Ecto neural progenitor cell (in vitro differentiated cells): Measurements from ENCODE around the gene CCSER1.

ENCODE experiments used
- DNase-seq: peaks from one replicate; pipeline ENCODE4 v3.0.0-alpha.2; 2018; ENCODE audit warnings: low spot score

Gene CCSER1

DNA sequence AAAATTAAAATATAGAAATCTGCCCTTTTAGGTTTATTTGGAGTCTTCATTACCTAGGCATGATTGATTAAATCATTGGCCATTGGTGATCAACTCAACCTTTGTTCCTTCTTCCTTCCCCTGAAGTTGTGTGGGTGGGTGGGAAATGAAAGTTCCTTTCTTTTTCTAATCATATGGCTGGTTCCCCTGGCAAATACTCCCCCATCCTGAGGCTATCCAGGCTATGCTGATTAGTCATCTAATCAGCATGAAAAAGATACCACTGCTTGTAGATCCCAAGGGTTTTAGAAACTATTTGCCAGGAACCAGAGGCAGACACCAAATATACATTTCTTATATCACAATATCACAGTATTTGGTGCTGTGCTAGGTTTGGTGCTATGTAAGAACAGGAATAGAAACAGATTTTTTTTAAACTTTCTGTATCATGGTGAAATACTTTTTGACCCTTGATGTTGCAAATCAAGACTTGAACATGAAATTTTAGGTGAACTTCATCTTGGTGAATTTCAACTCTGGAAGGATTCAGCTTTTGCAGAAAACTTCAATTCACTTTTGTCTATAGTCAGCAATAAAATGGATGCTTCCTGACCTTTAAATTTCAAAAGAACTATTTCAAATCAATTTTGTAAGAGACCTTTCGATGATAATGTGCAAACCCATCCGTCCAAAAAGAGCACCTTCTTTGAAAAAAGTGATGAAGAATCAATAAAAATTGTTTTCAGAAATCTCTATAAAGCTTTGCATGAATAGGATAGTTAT is 71.1 kb downstream of the CCSER1 start:
- DNase-seq, result no peak

DNA sequence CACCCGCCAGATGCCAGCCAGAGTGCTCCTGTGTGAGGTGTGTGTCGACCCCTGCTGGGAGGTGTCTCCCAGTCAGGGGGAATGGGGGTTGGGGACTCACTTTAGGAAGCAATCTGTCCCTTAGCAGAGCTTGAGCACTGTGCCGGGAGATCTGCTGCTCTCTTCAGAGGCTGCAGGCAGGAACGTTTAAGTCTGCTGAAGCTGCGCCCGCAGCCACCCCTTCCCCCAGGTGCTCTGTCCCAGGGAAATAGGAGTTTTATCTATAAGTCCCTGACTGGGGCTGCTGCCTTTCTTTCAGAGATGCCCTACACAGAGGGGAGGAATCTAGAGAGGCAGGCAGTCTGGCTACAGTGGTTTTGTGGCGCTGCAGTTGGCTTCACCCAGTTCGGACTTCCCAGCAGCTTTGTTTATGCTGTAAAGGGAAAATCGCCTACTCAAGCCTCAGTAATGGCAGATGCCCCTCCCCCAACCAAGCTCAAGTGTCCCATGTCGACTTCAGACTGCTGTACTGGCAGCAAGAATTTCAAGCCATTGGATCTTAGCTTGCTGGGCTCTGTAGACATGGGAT is 80.8 kb downstream of the CCSER1 start:
- DNase-seq, result no peak

DNA sequence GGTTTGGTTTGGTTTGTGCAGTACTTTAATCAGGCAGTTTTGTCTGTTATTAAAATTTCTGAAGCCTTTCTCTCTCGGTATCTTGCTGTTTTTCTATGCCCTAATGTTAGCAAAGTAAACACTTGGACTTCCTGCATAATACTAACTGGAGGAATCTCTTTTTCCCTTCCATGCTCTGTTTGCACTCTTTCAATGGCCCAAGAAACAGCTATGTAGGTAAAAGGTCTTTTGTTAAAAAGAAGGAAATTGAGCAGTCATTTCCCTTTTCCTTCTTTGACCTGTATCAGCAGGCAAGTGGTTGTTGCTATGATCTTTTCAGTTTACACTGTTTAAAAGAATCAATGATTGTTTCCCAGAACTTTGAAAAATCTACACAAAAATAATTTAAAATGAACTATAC is 82.7 kb downstream of the CCSER1 start:
- no peak for DNase-seq

DNA sequence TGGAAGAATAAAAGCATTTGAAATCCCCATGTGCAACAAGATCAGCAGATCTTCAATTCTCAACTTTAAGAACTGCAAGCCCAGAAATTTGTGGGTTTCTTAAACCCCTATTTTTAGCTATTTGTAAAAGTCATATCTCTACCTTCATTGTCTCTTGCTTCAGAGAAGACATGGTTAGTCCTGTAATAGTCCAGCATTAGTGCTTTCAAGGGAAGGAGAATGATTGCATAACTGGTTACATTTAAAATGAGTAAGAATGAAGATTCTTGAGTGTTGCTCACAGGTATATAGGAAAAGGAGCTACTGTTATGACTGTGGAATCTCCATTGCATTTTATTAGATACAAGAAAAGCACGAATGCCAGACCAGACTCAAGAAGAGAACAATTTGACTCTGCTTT is 84.0 kb downstream of the CCSER1 start:
- DNase-seq, result no peak

DNA sequence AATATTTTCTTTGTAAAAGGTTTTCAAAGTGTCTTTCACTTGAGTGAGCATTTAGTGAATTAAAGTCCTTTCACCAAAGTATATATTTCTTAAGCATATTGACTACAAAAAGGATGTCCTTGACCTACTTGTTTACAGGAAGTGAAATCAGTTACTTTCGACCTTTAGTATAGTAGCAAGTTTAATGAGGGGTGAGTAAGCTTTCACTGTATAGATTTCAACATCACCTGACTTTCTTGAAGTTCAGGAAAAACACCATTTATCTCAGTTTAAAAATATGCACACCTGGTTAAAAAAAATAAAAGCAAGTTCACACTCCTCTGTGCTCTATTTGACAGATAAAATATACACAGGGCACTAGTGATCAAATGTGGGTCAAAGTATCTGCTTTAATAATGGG is 88.1 kb downstream of the CCSER1 start:
- DNase-seq, result no peak

DNA sequence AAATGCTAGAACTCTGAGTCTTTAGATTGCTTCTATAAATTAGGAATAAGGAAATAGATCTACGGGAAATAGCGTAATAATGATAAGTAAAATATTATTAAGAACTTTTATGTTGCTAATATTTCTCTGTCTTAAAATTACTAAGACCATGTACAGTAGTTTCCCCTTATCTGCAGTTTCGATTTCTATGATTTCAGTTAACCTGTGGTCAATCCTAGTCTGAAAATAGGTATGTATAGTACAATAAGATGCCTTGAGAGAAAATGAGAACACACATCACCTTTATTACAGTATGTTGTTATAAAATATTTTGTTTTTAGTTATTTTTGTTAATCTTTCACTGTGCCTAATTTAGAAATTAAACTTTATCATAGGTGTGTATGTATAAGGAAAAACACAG is 92.6 kb downstream of the CCSER1 start:
- no peak for DNase-seq

DNA sequence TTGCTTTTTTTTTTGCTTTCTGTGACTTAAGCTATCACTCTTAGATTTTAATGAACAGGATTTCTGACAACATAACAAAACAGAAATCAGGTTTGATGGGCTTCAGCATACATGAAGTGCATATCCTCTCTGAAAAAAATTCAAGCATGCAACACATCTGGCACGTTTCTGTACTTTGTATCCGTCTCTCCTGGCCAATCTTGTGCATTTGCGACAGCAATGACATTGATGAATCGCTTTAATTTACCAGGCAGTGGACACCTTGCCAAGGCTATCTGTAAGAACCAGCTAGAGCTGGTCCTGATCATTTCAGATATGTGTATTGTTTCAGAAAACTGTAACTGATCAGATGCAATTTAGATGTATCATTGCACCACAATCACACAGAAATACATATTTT is 93.3 kb downstream of the CCSER1 start:
- DNase-seq, result no peak

DNA sequence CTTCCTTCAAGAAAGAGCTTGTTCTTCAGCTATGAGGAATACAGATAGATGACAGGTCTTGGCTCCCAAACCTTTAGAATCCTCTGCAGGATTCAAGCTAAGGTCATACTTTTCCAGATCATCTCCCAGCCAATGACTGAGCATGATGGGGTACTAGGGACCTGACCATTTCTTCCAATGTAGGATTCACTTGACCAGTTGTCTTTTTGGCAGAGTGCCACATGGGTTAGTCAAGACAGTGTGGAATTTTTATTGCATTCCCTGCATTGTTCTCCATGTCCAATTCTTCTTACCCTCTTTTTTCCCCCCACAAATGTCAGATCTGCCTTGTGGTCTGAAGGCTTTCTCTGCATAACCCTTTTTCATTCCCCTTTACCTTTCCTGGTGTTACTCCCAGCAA is 99.5 kb downstream of the CCSER1 start:
- DNase-seq, result no peak

DNA sequence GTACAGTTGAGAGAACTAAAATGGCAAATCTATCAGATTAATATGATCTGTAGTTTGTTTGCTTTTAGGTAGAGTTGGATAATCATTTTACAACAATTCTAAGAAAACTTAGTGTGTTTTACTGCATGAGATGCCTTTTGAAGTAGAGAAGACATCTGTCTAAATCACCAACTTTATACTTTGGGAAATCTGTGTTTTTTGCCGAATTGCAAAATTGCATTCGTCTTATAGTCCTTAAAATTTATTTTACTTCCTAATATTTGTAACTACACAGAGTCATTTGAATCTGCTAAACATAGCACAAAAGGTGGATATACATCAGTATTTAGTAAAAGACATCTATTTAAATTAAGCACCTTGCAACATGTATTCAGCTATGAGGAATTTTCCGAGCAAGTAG is 100.0 kb downstream of the CCSER1 start:
- DNase-seq, result no peak

DNA sequence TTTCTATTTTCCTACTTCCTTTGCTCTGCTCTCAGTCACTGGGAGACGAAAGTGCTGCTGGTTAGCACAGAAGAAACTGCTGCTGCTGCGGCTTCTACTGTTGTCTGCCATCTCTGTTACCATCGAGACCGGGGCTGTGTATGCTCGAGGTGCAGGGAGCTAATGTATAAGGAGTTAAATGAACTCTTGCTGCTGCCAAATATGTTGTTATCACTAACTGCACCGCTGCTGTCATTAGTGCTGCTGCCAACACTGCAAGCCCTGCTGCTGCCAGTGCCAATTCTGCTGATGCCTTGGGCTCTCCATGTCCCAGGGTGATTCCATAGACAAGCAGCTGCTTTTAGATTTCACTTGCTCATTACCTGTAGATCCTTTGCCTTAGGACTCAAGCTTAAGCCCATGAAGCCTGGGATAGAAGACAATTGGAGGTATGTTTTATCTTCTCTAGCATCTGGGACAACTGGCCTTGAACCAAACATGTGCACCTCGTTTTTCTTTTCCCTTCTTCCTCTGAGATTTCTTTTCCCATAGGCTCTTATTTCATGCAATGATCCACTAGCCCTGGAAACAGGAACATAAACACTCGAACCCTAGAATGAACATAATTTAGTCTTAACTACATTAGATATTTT is 107.8 kb downstream of the CCSER1 start:
- no peak for DNase-seq

DNA sequence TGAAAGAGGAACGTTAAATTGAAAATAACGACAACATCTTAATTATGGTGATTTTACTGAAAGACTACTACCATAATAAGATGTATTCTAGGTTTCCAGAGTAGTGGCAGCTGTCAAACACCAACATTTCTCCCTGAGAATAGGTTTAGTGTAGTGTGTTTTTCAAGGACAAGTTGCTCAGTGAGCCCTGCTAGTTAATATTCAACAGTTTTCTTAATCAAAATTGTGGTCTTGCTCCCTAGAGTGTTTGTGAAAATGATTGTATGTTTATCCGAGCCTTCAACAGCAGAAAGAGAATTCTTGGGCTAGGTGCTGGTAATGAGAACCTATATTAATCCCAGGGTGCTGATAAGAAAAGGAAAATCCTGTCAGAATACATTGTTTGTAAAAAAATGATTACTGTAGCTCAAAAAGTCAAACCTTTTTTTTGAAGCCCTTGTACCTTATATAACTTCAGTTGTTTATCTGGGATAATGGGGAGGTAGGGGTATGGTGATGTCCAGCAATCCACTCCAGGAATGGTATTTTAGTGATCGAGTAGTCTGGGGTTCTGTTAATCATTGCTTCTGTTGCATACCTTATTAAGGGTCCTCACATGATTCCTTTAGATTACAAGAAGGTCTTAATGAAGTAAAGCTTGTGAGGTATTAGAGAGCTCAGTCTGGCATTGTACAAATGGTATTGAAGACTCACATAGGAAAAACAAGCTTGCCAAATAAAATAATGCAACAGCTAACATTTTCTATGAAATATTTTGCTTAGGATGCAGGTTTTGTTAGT is 110.7 kb downstream of the CCSER1 start:
- DNase-seq, result no peak

DNA sequence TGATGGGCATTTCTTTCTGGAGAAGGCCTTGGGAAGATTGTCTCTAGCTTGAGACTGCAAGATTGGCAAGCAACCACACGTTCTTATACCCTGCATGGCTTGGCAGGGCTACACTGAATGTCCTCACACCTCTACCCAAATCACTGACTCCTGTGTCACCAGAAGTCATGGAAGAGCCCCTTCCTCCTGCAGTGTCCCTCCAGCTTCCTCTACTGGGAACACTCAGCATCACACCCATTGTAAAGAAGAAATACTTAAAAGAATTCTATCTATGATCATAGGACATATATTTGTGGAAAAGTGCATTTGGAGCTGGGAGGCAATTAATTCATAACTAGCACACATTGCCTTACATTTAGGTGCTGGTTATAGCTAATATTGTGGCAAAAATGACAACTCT is 113.1 kb downstream of the CCSER1 start:
- no peak for DNase-seq

DNA sequence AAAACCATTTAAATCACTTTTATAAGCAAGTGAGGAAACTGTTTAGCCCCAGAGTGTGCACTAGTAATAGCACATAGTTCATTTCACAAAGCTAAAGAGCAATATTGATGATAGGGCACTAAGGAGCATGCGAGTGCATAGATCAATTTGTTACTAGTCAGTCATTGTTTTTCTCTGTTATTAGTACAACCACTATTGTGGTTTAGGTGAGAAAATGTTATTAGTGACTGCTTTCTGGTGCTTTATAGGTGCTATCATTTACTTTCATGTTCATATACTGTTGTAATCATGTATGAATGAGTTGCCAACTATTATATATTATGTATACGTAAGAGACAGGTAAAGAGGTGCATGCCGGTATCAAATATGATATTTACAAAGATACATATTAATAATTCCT is 113.8 kb downstream of the CCSER1 start:
- no peak for DNase-seq

DNA sequence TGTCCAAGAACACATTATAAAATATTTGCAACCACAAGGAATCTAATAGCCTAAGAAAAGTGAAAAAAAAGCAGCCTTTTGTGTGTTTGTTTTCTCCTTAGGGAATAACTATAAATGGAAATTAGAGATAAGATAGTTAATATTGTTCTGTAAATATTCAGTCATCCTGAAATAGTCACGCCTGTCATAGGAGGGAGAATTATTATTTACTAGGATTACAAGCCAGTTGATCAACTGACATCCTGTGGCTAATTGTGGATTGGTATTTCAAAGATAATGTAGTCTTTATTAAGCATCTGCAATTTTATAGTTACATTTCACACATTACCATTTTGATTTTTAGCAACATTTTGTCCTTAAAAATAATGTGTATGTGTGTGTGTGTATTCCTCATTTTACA is 118.6 kb downstream of the CCSER1 start:
- no peak for DNase-seq

DNA sequence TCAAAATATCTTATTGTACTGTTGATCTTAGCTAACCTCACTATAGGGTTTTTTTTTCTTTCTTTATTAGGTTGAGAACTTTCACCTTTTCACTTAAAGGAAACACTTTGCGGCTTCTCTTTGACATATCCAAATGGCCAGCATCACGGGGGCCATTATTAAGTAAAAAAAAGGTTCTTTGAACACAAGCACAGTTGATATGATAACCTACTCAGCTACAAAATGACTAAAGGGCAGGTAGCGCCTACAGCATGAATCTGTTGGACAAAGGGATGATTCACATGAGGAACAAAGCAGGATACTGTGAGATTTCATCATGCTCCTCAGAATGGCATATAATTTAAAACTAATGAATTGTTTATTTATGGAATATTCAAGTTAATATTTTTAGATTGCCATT is 119.6 kb downstream of the CCSER1 start:
- no peak for DNase-seq

DNA sequence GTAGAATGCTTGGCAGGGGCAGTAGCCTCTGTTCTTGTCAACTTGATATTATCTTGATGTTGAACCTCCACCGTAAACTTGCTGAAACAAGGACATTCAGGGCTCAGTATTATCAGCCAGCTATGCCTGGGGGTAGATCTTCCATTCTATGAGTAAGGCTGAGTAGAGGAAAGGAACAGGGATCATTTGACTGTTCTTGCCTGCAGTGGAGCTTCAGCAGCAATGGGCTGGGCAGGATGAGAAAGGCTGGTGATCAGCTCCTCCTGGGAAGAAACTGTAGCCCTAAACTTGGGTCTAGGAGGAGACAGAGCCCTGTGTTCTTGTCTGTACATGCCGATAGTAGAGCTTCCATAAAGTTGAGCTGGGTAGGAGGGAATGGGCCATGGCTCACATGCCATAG is 127.2 kb downstream of the CCSER1 start:
- DNase-seq, result no peak

DNA sequence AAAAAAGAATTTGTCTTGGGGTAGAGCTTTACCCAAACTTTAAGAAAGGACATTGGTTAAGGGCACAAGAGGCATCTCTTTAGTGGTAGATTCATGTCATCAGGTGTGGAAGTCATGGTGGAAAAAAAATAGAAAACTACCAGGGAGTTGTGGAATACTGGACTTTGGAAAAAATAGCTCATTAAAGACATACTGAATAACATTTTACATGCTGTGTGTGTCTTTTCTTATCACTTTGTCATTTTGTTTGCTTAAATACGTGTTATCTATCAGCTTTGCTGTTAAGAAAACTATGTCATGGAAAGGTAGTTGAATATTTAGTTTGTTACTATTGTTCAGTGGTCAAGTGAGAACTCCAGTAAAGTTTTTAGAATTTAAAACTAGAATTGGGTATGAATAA is 147.0 kb downstream of the CCSER1 start:
- DNase-seq, result no peak

DNA sequence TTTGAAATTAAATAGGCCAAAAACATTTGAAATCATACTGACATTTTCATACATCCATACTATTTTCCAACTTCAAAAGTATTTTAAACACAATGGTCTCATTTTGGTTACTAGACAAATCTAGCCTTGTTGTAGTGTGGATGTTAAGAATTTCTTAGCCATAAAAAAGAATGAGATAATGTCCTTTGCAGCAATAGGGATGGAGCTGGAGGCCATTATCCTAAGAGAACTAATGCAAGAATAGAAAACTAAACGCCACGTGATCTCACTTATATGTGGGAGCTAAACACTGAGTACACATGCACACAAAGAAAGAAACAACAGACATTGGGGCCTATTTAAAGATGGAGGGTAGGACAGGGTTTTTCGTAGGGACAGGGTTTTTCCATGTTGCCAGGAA is 153.8 kb downstream of the CCSER1 start:
- no peak for DNase-seq

DNA sequence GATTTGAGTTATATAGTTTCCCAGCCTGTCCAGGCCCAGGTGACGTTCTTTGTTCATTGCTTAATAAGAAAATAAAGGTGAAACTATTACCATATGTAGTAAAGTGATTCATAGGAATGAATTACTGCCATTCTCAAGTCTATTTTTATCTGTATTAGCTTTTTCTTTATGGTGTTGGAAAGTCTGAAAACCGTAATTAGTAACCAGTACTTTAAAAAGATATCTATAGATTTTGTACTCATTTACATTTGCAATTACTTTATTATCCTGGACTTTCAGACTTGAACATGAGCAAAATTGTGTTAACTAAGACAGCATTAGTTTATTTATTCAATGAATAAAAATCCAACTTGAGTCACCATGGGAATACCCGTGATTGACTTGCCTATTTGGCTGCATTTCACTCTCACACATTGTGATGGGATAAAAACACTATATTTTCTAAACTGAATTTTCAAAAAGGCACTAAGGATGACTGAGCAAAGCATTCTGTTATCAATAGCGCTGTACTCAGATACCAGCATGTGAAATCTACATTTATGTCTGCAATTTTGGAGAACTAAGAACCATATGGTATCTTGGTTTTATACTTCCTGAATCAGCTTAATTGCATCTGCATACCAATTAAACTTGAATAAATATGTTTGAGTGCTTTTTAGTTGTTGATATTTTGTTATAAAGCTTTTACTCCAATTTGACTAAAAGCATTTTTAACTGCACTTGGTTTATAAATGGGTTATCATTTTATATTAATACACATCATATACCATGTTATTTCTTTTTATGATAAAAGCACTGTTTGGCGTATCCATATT is 154.6 kb downstream of the CCSER1 start:
- no peak for DNase-seq

DNA sequence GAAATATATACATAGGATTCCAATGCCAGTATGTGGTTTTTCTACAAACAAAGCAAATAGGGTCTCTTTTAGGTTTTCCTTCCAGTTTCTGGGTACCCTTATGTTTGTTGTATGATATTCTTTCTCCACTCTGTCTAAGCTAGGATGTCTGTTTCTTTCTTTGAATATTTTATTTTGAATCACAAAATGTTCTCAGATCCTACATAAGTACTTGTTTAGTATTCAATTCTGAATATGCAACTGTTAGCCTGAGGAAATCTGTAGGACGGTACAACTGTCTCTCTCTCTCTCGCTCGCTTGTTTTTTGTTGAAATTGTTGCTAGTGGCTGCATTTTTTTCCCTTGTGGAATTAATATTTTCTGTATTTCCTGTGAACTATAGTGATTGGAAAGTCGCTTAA is 163.2 kb downstream of the CCSER1 start:
- no peak for DNase-seq

DNA sequence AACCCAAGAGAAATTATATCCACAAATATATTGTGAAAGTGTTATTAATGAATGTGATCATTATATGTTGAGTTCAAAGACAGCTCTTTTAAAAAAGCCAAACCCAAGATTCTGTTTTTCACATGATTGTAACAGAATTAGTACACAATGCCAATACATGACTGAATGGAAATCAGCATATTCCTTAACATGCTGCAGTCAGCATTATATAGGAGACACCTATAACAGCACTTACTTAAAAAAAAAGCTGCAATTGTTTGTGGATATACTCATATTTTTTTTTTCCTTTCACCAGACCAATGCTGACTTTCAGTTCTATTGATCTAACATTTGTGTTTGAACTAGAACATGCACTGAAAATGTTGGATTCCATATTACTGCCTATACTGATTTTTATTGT is 165.2 kb downstream of the CCSER1 start:
- DNase-seq, result no peak

DNA sequence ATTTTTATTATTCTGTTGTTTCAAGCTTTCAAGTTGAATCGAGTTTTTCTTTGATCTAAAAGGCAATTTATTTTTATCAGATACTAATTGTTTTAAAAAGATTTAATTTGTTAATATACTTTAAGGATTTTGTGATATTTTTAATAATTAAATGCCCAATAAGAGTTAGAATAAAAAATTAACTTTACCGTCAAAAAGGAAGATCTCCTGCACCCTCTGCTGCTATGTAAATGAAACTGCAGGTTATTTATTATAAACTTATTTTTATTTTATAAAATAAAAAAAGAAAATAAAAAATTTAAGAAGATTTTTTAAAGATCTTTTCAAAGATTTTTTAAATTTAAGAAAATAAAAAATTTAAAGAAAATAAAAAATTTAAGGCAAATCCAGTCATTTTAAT is 166.1 kb downstream of the CCSER1 start:
- DNase-seq, result no peak
